ENCODE measurements around the gene ZFP36L1. TPM values are rescaled to one million over a fixed set of nuclear protein-coding genes. Genes with fewer than 3 reads are reported as not detected.

ZFP36L1 gene
- polyA plus RNA-seq, 4 donors = 270 to 321 (median 296) TPM

DNA sequence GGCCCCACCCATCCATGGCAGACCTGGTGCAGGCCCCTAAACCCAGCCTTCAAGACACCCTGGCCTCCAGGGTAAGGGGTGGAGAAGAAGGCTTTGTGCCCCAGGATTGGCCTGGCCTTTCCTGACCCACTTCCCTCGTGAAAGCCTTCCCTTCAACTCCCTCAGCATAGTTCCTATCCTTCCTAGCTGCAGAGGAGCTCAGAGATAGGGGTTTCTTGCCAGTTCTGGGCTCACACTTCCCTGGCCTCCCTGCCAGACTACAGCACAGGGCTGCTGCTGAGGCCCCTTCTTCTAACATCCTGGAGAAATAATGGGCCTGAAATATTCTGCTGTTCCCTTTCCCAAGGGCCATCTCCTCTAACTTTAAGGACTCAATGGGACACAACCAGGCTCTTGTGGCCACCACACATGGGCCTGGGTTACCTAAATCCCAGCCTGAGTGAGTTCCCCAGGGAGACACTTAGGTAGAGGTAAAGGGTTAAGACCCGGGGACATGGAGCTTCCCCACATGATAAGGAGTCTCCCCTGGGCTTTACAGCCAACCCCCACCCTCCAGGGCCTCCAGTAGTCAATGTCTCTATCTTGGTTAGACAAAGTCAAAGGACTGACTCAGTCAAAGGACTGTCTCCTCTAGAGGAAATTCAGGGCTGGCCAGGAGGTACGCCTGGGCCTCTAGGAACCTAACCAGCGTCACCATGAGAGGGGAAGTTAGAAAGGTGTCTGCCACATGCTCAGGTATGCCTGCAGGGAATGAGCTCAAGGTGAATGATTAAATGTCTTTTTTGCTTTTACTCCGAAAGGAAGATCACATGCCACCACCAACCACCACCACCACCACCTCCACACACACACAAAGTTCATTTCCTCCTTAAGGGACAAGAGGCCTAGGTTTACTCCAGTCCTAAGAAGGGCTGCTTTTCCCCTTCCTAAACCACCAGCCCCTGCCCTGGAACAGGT, 7.1 kb downstream of the ZFP36L1 start:
- no peak for DNase-seq (ENCODE audit: low read depth in 4 of 4, low spot score in 3 of 4)

DNA sequence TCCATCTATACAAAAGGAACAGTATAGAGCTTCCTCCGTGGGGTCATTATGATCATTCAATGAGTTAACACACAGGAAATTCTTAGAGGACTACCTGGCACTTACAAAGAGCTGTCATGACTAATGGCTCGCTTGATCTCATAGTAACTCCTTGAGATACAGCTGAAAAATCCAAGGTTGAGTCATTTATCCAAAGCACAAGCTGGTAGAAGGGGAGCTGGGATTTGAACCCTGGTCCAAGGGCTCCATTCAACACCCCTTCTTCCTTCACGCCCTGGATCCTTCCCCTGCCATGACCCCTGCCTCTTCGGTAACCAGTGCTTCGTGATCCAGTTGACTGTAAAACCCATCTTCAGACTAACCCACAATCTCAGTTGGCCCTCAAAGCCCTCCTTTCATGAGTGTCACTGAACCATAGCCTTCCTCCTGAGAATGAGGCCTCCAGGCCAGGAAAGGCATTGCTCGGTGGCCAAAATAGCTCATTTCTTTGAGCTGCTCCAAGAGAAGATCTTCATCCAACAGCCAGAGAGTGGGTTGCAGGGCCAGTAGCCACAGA, 7.8 kb downstream of the ZFP36L1 start:
- DNase-seq (ENCODE audit: low read depth in 4 of 4, low spot score in 3 of 4) = no peak

DNA sequence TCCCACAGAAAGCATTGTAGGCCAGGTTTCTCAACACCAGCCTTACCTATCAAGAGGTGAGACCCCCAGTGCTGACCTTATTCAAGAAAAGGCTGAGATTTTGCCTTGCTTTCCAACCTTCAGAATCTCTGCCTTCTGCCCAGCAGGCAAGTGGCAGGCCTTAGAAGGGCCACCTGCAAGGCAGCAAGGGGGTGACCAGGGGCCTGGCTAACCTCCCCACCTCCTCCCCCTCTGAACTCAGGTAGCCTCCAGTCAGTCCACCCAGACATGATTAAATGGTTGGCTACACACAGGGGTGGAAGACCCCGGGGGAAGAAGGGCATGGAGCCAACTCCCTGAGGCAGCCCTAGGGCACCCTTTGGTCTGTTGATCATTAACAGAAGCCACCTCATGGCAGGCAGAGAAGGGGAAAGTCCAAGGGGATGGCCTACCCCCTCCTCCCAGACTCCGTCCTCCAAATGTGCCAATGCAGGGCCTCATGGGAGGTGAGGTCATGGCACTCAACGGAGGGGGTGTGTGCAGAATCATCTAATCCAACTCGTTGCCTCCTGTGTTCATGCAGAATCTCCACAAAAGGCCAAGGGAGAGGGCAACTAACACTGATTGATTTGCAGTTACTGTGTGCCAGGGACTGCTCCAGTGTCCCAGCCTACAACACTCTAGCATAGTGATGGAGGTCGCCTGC, 8.5 kb downstream of the ZFP36L1 start:
- DNase-seq (ENCODE audit: low read depth in 4 of 4, low spot score in 3 of 4) = peak in 1 of 4 donors; percentile 72

DNA sequence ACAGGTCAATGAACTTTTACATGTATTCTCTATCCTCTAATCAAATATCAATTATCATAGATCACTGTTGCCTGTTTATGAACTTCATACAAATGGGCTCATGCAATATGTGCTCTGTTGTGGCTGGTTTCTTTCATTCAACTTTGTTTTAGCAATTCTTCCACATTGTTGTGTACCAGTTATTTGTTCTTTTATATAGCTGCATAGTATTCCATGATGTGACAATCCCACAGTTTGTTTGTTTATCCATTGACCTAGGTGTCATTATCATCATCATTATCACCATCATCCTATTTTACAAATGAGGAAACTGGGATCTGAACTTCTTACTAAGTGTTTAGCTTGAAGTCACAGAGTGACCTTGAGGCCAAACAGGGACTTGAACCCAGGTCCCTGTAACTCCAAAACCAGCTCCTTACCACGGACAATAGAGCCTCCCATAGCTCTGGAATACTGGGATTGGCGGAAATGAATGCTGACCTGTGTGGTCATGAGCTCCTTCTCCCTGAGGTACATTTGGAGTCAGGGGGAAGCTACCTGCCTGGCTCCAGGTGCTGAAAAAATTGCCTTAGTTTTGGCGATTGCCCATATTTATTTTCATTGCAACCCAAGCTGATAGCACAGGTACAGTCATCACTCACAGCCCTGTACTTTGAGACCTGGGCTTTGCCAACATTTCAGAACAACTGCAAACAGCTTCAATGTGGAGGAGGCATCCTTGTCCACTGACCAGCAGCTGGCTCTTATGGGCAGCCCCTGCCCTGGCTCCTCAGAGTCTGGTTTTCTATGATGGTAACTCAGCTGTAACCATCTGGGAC, 9.2 kb downstream of the ZFP36L1 start:
- DNase-seq (ENCODE audit: low read depth in 4 of 4, low spot score in 3 of 4) = no peak

DNA sequence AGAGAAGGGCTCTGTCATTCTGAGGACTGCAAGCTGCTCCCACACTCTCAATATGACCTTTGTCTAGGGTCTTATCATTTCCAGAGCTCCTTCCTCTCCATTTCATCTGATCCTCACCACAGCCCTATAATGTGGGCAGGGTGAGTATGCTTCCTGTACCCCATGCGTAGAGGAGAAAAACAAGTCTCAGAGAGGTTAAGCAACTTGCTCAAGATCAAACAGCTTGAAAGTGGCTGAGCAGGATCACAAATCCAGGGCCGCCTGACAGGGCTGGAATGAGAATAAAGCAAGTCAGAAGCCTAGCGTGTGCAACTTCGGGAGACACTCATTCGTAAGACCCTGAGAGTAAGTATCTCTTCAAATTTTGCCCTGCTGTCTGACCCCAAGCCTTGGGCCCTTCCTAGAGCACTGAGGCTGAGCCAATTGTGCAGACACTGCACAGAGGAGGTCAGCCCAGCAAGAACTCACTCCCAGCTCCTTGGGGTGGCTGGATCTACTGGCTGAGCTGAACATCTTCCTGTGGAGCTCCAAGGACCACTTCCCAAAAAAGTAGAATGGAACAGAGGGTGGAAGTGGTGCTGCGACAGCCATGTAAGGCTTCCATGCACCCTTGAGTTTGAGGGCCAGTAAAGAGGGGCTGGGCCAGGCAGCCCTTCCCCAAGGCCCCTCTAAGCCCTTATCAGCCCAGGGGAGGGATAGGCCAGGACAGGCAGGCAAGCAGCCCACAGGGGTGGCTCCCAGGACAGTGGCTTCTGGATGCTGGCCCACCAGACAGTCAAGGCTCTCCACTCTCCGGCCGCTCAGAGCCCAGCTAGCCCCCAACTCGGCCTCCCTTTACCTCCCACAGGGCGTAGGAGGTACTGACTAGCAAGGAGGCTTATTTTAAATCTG, 10.5 kb downstream of the ZFP36L1 start:
- no peak for DNase-seq (ENCODE audit: low read depth in 4 of 4, low spot score in 3 of 4)

DNA sequence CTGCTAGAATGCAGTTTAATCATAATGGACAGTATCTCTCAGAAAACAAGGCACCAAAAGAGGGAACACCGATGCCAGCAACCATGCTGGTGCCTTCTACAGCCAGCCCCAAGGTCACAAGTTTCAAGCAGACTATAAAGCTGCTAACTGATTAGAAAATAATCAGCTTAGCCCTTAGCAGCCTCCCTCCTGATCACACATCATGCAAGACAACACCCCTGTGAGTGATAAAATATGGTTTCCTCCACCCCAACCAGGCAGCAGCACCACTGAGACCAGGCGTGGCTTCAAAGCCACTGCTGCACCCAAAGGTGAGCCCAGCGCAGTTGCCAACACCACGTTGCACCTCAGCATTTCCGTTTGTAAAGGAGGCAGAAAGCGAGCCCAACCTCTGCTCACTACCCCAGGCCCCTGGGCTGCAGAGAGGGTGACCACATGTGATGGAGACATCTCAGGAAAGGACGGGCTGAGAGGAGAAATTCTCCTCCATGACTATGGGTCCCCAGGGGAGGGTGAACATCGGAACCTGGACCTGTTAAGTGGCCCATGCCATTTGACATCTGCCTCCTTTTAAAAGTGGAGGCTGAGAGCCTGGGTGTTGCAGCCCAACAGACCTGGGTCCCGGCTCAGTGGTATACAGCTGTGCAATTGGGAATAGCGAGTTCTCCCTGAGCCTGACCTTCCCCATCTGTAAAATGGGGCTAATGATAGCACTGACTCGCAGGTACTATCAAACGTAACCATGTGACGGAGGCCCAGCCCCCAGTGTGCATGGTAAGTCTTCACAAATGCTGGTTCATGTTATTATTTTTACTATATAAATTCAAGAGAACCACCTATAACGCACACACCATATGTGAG, 11.5 kb downstream of the ZFP36L1 start:
- no peak for DNase-seq (ENCODE audit: low read depth in 4 of 4, low spot score in 3 of 4)

DNA sequence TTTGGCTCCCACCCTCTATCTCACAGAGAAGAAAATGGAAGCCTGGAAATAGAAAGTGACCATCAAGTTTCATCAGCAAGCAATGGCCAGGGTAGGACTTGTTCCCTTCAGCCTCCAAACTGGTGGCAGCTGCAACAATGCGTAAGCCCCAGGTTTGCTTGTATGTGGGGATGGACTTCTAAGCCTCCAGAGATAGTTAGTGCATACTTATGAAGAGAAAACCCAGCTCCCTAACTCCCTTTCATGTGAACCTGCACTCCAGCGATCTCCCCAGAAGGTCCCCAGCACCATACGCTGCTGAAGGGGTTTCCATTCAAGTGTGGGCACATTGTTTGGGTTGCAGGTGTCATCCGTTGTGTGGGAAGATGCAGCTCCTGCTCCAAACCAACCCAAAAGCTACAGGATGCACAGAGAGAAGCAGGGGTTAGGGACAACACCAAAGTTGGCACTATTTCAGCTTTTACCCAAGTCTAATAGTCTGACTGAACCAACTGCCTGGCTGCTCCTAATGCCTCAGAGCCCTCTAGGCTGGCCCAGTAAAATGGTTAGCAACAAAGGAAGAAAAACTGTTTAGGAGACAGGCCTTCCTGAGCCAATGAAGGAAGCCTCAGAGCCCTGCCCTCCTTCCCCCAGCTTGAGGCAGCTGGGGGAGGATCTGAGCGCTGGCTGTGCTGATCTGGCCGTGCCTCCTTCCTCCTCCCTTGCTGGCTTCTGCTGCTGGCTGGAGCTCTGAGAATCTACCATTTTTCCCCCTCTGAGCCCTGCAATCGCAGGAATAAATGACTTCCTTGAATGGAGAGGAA, 12.3 kb downstream of the ZFP36L1 start:
- DNase-seq (ENCODE audit: low read depth in 4 of 4, low spot score in 3 of 4) = no peak

DNA sequence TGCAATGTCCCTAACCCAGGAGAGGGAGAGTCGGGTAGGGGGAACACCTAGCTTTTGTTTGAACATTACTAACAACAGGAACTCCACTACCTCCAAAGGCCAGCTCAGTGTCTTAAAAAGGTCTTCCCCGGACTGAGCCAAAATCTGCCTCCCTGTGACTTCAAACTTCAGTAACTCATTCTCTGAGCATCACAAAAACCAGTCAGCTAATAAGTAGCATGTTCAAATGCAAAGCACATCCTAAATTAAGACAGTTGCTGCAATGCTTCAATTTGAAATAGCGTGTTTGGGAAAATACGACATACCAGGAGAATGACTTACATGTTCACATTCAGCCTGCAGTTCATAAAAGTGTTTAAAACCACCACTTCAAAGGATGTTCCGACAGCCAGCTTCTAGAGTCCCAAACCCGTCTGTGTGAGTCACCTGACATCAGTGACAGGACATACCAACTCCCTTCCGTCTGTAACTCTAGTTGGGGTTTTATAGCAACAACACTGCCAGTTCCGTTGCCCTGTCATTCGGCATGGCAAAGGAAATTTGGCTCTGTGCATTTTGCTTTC, 13.0 kb downstream of the ZFP36L1 start:
- DNase-seq (ENCODE audit: low read depth in 4 of 4, low spot score in 3 of 4) = no peak

DNA sequence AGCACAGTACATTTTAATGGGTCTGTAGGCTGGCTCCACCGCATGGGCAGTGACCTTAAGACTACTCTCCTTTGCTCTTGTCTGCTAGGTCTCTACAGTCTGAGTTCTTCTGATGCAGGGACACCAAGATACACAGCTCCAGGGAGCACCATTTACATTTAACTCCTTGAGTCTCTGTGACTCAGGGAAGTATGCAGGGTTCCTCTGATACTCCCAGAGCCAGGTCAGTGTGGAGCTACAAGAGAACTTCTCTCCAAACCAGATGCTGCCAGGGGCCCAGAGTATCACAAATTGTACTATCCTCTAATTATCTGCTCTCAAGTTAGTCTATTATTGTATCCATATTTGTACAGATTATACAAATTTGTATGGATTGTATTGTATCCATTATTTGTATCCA, 15.2 kb downstream of the ZFP36L1 start:
- no peak for DNase-seq (ENCODE audit: low read depth in 4 of 4, low spot score in 3 of 4)

DNA sequence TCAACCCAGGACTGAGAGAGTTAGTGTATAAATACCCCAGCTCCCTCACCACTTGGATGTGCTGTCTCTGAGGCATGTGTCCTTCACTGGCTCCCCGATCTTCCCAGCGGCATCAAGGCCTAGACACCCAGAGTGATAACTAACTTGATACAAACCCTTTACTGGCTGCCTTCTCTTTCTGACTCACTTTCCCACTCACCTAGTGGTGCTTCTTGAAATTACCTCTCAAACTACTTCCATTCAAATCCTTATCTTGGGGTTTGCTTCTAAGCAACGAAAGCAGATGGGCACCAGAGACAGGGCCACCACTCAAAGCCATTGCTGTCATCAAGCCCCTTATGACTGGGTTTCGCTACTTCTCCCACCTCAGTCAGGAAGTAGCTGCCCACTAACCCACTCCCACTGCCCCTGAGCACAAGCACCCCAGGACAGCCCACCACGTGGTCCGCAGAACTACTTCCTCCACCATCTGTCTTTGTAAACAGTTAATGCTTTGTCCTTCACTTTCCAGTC, 17.2 kb downstream of the ZFP36L1 start:
- DNase-seq (ENCODE audit: low read depth in 4 of 4, low spot score in 3 of 4) = no peak

DNA sequence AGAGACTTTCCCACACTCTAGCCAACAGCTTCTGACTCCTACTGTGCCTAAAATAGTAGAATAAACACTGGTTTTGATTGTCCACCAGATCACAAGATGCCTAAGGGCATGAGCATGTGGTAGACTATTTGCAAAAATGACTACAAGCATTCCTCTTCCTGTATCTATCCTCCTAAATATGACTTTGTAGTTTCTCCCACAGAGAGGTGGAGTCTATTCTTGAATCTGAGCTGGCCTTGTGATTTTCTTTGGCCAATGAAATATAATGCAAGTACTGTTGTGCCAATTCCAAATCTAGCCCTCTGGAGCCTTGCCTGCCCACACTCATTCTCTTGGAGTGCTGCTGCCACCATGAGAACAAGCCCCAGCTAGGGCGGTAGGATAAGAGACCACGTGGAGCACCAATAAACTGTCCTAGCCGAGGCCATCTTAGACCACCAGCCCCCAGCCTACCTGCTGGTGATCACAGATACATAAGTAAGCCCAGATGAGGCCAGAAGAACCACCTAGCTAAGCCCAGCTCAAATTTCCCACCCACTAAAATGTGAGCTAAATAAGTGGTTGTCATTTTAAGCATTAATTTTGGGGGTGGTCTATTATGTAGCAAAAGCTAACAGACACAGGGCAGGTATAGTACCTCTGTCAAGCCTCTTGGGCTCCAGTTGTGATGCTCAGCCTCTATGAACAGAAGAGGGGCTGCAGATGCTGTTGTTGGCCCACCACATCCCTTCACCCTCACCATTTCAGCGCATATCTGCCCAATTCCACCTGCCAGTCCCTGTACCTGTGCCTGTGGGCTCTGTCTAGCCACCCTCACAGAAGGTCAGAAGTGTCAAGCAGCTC, 17.9 kb downstream of the ZFP36L1 start:
- DNase-seq (ENCODE audit: low read depth in 4 of 4, low spot score in 3 of 4) = no peak

DNA sequence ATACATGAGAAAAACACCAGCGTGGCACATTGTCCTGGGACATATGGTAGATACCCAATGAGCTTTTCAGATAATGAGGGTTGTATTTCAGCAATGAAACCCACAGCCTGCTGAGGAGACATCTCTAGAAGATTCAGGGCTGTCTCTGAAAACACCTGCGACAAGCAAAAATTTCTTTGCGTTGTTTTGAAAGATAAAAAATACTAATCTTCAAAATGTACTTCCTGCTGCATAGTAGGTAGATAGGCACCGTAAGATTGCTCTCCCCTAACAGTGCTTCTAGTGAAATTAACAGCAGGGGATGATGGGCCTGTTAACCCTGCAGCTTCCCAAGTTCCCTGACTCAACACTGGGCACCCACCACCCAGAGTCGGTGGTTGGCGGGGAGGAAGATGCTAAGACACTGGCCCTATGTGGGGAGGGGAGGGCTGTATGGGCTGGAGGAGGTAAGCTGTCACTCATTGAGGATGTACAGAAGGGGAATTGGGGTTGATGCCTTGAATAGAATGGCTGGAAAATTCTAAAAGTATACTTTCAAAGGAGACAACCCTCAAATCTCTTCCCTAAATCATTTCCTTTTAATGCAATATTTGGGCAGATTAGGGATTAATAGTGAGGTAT, 20.0 kb downstream of the ZFP36L1 start:
- DNase-seq (ENCODE audit: low read depth in 4 of 4, low spot score in 3 of 4) = no peak

DNA sequence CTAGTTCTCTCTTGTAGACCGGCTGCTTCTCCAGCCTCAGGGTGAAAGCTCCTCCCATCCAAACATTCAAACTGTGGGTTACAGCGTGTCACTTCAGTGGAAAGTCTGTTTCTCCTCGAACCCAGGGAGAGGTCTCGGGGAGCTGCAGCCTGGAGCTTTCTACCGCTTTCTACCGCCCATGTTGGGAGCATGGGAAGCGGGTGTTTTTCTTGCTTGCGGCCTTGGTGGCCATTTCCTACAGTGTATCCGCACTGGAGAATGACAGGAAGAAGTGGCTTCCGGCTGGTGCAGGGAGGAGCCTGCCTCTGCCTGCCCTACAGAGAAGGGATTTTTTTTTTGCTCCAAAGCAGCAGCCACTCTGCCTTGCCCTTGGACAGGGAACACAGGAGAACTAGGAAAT, 21.2 kb downstream of the ZFP36L1 start:
- no peak for DNase-seq (ENCODE audit: low read depth in 4 of 4, low spot score in 3 of 4)

DNA sequence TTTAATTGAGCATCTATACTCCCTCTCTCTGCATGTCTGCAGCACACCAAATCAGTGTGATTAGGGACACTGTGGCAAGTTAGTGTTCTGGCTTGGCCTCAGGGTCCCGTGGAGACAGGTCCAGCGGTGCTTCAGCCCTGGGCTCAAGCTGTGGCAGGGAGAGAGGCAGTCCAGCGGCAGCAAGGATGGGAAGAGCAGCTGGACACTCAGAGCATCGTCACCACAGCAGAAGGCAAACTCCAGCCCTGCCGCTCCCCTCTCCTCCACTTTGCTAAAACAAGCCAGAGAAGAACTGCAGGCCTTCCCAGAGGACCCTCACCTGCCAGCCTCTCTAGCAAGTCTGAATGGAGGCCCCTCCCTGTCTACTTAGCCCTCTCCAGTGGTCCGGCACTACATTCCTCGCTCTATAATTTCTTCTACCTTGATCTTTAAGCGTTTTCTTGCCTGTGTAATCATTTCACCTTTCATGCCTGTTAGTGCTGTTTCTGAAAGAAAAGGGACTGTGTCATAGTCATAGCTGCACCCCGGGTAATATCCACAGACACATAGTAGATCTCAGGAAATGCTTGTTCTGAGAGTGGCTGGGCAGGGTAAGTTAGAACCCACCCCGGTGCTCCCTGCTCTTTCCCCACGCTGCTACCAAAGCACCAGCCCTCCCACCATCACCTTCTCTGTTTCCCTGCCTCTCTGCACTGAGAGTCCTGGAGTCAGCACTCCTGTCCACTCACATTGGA, 22.1 kb downstream of the ZFP36L1 start:
- DNase-seq (ENCODE audit: low read depth in 4 of 4, low spot score in 3 of 4) = no peak

DNA sequence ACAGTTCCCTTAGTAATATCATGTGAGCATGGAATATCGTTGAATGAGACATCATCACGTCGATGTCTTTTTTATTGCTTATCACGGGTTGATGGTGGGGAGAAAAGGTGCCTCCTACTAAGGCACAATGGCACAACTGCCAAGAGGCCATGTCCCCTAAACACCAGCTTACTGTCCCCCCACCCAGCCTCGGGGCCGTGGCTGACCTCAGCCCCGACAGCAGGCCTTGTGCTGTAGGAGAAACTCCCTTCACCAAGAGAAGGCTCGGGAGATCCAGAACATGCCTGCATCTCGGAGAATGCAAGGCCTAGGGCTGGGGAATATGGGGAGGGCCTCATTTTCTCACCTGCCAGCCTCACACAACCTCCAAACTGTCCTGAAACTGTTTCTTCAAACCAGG, 22.8 kb downstream of the ZFP36L1 start:
- DNase-seq (ENCODE audit: low read depth in 4 of 4, low spot score in 3 of 4) = no peak

Data from right renal pelvis (tissue), 4 donors.